ENCODE results near the gene ALLC.
A peak's percentile ranks its signal among the peaks of the same experiment; 100 is the strongest.

Gene ALLC

DNA sequence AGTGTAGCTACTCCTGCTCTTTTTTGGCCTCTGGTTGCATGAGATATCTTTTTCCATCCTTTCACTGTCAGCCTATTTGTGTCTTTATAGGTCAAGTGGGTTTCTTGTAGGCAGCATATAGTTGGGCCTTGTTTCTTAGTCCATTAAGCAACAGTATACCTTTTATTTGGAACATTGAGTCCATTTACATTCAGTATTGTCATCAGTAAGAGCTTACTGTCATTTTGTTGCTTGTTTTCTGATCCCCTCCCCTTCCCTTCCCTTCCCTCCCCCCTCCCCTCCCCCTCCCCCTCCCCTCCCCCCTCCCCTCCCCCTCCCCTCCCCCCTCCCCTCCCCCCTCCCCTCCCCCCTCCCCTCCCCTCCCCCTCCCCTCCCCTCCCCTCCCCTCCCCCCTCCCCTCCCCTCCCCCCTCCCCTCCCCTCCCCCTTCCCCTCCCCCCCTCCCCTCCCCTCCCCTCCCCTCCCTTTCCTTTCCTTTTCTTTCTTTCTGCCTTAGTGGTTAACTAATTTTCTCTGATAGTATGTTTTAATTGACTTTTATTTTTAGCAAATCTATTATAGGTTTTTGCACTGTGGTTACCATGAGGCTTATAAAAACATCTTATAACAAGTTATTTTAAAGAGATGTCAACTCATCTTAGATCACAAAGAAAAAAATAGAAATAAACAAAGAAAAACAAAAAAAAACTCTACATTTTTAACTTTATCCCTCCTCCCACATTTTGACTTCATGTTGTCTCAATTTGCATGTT, 32.2 kb downstream of the ALLC start:
- no peak overlapping the region for H3K4me2 ChIP-seq (ENCODE audit: low read depth, low read length, poor library complexity, severe bottlenecking)
- no peak overlapping the region for H3K4me3 ChIP-seq (ENCODE audit: insufficient read depth, low read length, poor library complexity, severe bottlenecking)
- TF ChIP-seq, protein P1, sequence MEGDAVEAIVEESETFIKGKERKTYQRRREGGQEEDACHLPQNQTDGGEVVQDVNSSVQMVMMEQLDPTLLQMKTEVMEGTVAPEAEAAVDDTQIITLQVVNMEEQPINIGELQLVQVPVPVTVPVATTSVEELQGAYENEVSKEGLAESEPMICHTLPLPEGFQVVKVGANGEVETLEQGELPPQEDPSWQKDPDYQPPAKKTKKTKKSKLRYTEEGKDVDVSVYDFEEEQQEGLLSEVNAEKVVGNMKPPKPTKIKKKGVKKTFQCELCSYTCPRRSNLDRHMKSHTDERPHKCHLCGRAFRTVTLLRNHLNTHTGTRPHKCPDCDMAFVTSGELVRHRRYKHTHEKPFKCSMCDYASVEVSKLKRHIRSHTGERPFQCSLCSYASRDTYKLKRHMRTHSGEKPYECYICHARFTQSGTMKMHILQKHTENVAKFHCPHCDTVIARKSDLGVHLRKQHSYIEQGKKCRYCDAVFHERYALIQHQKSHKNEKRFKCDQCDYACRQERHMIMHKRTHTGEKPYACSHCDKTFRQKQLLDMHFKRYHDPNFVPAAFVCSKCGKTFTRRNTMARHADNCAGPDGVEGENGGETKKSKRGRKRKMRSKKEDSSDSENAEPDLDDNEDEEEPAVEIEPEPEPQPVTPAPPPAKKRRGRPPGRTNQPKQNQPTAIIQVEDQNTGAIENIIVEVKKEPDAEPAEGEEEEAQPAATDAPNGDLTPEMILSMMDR (IDR thresholded peaks at IDR 0.05; ENCODE audit: insufficient read depth, low read length, poor library complexity, severe bottlenecking): no peak
- no peak for TF ChIP-seq EZH2phosphoT487 (conservative IDR thresholded peaks at IDR 0.05; ENCODE audit: low read length)
- H3K36me3 ChIP-seq (ENCODE audit: low read length): no peaks in the 10 kb centered on the region
- no peaks in the 10 kb centered on the region for H3K9me2 ChIP-seq (replicated peaks; ENCODE audit: insufficient read depth, low read length)
- H2AFZ ChIP-seq (ENCODE audit: low read depth, low read length, severe bottlenecking): no peak overlapping the region
- no peaks in the 10 kb centered on the region for H4K20me1 ChIP-seq (ENCODE audit: low read depth, low read length)
- H3K79me2 ChIP-seq (ENCODE audit: insufficient read depth, low read length): no peaks in the 10 kb centered on the region
- no peaks in the 10 kb centered on the region for H3K9me3 ChIP-seq (ENCODE audit: insufficient read depth, low read length)
- H3K27me3 ChIP-seq (ENCODE audit: low read length): no peaks in the 10 kb centered on the region
- no peaks in the 10 kb centered on the region for H3F3A ChIP-seq (ENCODE audit: insufficient read depth)
- no peak overlapping the region for H3K27ac ChIP-seq (ENCODE audit: low read depth, low read length)
- H3K9ac ChIP-seq (ENCODE audit: low read length): no peak overlapping the region

DNA sequence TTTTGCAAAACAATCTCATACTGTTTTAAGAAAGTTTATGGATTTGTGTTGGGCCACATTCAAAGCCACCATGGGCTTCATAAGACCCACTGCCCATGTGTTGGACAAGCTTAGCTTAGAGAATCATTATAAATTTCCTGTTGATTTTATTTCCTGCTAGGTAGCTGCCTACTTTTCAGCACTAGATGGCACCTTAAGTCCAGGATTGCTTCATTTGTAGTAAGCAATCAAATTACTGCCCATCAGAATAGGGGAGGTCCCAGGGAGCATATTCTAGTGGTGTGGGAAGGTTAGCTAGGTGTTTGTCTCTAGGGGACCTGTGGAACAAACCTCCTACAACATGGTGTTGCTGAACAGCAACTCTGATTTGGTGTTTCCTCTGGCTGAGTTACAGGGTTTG, 34.4 kb downstream of the ALLC start:
- Histone ChIP-seq H3K27ac (ENCODE audit: low read depth, low read length) (no peak overlapping the region), H2AFZ (ENCODE audit: low read depth, low read length, severe bottlenecking) (no peak overlapping the region), H3K9ac (ENCODE audit: low read length) (no peak overlapping the region), H4K20me1 (ENCODE audit: low read depth, low read length) (no peaks in the 10 kb centered on the region), H3F3A (ENCODE audit: insufficient read depth) (no peaks in the 10 kb centered on the region), H3K27me3 (ENCODE audit: low read length) (no peaks in the 10 kb centered on the region), H3K4me2 (ENCODE audit: low read depth, low read length, poor library complexity, severe bottlenecking) (no peak overlapping the region), H3K9me2 (replicated peaks; ENCODE audit: insufficient read depth, low read length) (no peaks in the 10 kb centered on the region), H3K9me3 (ENCODE audit: insufficient read depth, low read length) (no peaks in the 10 kb centered on the region), H3K36me3 (ENCODE audit: low read length) (no peaks in the 10 kb centered on the region), H3K79me2 (ENCODE audit: insufficient read depth, low read length) (no peaks in the 10 kb centered on the region), H3K4me3 (ENCODE audit: insufficient read depth, low read length, poor library complexity, severe bottlenecking) (no peak overlapping the region)
- TF ChIP-seq EZH2phosphoT487 (conservative IDR thresholded peaks at IDR 0.05; ENCODE audit: low read length): no peak
- TF ChIP-seq, protein P1 (IDR thresholded peaks at IDR 0.05; ENCODE audit: insufficient read depth, low read length, poor library complexity, severe bottlenecking): peak; percentile 33

DNA sequence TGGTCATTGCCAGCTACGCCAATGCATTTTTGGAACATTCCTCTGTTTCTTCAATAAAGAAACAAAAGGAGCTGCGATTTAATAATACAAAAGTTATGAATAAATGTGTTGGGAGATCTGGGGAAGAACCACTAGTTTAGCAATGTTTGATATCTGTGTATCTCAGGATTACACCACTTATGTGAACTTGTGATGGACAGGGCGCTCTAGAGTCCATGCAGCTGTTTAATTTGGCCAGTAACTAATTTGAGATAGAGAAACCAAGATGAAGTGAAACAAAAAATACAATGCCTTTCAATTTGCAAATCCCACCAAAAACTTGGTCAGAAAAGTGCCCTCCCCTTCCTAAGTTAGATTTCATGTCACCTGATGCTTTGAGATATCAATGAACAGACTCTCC, 38.5 kb downstream of the ALLC start:
- Histone ChIP-seq H3K9ac (ENCODE audit: low read length) (no peak overlapping the region), H3K27ac (ENCODE audit: low read depth, low read length) (no peak overlapping the region), H2AFZ (ENCODE audit: low read depth, low read length, severe bottlenecking) (no peak overlapping the region), H3F3A (ENCODE audit: insufficient read depth) (no peaks in the 10 kb centered on the region), H3K4me3 (ENCODE audit: insufficient read depth, low read length, poor library complexity, severe bottlenecking) (no peak overlapping the region), H3K4me2 (ENCODE audit: low read depth, low read length, poor library complexity, severe bottlenecking) (no peak overlapping the region), H3K27me3 (ENCODE audit: low read length) (no peaks in the 10 kb centered on the region), H4K20me1 (ENCODE audit: low read depth, low read length) (no peaks in the 10 kb centered on the region), H3K36me3 (ENCODE audit: low read length) (no peaks in the 10 kb centered on the region), H3K79me2 (ENCODE audit: insufficient read depth, low read length) (no peaks in the 10 kb centered on the region), H3K9me3 (ENCODE audit: insufficient read depth, low read length) (no peaks in the 10 kb centered on the region), H3K9me2 (replicated peaks; ENCODE audit: insufficient read depth, low read length) (no peaks in the 10 kb centered on the region)
- TF ChIP-seq EZH2phosphoT487 (conservative IDR thresholded peaks at IDR 0.05; ENCODE audit: low read length): no peak
- TF ChIP-seq, protein P1 (IDR thresholded peaks at IDR 0.05; ENCODE audit: insufficient read depth, low read length, poor library complexity, severe bottlenecking): no peak
